Activated CD8-positive, alpha-beta memory T cell treated with anti-CD3 and anti-CD28 coated beads, Interleukin-2, amount 50 U/mL, for 48 hours (primary cell): ENCODE results near the gene RBM19.

Experiments
- DNase-seq: peaks from one replicate; pipeline ENCODE4 v3.0.0-alpha.2; 2020

RBM19 gene

DNA sequence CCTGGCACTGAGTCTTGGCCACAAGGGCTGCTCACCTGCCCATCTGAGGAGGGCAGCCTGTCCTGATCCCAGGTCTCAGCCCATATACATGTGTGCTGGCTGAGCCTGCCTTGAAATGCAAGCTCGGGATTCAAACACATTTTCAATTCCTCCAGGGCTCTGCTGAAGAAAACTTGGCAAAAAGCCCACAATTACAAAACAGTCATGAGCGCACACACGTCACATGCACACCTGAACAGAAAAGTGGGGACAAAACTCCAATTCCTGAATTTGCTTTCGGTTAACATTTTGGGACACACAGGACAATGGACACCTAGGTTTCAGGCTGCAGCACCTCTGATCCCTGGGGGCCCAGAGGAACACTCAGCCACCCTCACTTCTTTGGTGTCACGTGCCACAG is 113.9 kb downstream of the RBM19 start:
- no peak for DNase-seq

DNA sequence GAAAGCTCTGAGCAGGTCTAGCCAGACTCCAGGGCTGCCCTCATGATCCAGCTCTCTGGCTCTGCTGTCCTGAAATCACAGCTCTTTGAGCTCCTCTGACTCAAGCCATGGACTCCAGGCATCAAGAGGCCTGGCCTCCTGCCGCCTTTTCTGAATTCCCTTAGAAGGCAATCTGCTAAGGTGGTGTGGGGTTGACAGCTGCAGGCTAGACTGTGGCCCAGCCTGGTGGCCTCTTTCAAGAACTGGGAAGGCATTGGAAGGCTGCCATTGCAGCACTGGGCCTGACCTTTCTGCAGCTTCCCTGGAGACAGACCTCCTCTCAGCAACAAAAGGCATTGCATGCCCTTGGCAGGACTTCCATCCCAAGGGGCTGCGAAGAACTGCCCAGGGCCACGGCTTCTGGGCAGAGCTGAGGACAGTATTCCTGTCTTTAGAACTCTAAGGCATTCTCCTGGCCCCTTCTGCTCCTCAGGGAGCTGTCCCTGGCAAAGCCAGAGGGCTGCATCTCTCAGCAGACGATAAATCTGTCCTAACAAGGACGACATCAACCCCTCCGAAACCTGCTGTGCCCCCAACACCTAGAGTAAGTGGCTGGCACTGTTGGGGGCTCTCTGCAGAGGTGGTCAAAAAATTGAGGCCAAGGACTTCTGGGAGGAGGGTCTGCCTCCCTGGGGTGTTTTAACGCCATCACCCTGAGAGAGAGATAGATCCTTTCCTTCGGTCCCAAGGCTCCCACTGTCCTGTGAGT is 115.6 kb downstream of the RBM19 start:
- no peak for DNase-seq

DNA sequence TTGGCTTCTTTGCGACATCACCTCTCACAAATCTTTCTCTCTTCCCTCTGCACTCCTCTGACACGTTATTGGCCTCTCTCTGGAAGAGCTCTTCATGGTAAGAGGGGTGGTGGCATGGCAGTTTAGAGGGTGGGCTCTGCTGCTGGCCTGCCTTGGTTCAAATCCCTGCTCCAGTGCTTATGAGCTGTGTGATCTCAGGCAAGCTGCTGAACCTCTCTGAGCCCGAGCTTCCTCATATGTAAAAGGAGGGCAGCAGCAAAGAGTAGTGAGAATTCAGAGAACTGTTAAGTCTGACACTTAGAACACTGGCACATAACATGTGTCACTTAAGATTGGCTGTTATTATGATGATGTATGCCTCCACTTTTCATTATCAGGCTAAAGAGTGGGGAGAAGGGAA is 118.3 kb downstream of the RBM19 start:
- no peak for DNase-seq

DNA sequence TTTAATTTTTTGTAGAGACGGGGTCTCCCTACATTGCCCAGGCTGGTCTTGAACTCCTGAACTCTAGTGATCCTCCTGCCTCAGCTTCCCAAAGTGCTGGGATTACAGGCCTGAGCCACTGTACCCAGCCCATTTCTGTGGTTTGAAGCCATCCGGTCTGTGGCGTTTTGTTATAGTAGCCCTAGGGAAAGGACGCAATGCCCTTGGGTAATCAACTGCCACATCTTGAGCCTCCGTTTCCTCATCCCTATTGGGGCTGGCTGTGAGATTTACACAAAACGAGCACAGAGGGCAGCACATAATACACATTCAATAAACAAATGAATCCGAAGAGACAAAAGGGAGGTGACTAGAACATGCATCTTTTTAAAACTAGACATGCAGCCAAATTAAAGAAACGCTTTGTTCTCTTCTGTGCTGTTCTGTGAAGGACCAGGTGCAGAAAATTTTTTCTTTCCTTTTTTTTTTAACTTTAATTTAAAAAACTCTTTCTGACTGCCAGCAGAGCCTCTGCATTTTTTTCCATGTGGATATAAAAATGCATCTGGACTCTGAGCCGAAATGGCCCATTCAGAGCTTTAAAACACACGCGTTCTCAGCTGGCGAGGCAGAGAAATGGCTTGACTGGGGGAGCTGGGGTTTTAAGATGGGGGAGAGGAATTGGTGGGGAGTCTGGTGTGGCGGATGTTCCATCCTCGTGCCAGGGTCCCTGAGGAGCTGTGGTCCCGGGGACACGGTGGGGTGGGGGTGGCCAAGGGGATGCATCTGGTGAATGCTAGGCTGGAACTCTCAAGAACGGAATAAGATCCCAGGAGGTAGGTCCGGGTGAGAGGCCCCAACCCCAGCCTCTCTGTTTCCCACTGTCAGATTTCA is 119.0 kb downstream of the RBM19 start:
- DNase-seq = no peak

DNA sequence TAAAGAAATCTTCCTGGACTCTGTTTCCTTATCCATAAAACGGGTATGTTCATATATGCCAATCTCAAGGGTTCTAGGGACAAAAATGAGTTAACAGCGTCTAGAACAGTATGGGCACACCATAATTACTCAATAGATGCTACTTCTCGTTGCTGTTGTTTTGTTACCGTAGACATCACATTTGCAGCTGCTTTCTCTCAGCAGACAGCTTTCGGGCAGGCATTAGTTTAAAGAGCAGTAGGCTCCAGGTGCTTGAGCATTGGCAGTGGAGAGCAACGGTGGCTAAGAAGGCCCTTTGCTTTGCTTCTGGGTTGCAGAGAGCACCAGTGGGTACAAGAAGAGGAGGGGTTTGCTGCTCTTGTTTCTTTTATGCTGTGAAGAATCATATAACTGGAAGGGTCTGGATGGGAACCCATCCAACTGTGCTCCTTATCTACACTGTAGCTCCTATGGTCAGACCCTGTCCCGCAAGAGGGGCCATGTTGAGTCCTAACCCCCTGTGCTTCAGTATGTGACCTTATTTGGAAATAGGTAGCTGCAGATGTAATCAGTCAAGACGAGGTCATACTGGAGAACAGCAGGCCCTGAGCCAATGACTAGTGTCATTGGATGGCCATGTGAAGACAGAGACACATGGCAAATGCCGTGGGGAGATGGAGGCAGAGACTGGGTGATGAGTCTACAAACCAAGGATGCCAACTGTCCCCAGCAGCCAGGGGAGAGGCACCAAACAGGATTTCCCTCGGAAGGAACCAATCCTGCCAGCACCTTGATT is 120.0 kb downstream of the RBM19 start:
- DNase-seq = no peak

DNA sequence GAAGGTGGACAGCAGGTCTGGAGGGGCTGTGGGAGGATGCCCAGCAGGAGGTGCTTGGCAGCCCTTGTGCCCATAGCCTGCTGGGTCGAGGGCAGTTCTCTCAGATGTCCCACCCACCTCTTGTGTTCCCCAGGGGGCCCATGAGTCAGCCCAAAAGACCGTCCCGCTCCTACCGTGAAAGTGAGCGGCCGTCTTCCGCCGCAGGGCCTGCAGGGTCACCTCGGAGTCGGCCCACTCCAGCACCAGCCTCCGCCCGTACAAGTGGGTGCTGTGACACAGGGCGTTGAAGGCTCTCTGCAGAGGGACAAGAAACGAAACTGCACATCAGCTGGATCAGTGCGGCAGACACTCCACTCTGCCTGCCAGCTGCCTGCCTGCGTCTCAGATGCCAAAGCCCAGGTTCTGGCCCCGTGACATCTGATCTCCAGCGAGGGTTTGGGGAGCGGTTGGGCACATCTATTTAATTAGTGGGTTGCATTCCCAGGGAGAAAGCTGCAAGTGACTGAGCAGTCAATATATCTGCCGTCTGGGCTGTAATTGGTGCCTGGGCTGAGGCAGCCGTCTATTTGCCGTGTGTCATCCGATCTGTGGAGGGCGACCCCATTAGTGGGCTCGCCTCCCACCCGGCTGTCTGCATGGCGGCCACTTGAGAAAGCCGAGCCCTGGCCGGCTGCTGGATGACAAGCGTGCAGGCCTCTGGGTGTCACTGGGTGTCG is 121.5 kb downstream of the RBM19 start:
- DNase-seq = no peak

DNA sequence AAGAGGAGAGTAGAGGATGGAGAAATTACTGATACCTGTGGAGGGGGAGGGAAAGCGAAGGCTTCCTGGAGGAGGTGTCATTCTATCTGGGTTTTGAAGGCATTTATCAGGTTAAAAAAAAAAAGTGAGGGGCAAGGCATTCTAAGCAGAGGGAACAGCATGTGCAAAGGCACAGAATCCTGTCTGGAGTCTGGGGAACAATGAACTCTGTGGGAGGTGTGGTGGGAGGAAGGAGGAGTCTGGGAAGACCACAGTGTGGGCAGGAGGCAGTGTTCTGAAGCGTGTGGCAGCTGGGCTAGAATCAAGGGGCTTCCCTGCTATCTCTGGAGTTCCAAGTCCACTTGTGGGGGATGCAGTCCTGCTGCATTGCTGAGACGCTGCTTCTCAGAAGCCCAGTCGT is 123.4 kb downstream of the RBM19 start:
- no peak for DNase-seq

DNA sequence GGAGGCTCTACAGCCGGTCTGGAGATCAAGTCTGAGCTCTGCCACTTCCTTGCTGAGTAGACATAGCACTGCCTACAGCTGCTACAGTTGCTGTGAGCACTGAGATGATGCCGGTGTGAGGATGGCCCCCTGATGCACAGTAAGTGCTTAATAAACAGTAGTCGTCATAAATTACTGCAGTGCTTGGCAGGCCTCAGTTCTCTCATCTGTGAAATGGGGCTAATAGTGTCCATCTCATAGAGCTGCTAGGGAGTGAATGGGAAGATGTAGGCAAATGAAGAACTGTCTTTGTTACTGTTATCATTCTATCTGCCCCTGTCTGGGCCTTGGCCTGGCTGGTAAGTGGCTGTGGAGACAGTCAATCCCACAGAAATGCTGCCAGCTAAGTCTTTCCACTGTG is 124.3 kb downstream of the RBM19 start:
- DNase-seq = no peak

DNA sequence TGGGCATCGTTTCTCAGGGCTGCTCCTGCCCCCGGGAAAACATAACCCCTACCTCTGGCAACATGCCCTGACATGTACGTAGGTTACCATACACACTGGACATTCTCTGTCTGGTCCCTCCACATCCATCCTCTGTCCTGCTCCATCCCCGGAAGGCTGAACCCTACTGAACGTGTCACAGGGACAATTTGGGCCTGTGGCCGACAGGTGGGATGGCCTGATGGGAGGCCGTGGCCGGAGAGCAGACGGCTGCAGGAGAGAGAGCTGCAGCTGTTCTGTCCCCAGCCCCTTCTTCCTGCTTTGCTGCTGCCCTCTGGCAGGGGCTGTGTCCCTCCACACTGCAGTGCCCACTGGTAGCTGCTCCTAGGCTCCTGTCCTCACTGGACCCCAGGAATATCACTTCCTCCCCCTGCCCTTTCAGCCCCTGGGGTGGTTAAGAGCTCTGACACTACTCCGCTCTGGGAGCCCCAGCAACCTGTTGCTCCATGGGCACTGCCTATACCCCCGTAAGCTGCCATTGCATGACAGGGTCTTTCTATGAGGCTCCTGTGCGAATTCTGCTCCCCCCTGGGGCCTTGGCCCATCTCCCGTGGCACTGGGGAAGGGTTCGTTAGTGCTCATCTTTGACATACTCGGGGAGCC is 125.6 kb downstream of the RBM19 start:
- DNase-seq = no peak

DNA sequence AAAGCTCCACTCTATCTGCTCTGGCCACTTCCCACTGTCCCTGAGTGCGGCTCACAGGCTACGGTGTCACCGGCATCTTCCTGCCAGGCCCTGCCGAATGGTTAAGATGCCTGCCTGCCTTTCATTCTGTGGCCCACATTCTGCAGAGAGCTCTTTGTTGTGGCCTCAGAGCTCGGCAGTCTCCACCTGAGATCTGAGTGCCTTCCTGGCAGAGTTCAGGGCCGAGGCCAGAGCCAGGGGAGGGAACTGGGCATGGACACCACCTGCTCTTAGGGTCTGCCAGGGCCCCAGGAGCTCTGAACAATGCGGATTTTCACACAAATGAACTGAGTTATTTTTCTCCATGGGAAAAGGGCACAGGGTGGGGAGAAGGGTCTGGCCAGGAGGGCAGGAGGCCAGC is 127.2 kb downstream of the RBM19 start:
- DNase-seq = no peak

DNA sequence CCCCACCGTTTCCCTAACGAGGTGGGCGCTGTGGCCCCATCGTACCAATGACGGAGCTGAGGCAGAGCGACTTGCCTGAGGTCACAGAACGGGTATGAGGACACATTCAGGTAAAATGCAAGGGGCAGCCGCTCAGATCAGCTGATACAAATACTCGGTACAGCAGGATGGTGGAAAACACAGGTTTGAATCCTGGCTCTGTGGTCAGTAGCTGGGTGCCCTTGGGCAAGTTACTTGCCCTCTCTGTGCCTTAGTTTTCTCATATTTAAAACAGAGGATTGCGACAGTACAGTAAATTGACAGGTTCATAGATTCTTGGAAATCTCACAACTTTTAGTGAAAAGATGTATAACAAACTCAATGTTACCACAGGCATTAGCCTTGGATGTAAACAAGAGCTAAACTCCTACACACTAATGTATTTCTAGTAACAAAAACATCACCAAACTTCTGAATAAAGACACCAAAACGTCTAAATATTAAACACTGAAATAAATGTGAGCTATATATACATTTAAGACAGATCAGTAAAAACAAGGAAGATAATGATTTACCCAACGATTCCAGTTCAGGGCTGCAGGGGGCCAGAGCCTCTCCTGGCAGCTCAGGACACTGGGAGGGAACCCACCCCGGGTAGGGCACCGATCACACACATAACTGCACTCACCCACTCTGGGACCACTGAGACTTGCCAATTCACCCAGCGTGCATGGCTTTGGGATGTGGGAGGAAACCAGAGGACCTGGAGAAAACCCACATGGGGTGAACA is 128.4 kb downstream of the RBM19 start:
- DNase-seq = no peak

DNA sequence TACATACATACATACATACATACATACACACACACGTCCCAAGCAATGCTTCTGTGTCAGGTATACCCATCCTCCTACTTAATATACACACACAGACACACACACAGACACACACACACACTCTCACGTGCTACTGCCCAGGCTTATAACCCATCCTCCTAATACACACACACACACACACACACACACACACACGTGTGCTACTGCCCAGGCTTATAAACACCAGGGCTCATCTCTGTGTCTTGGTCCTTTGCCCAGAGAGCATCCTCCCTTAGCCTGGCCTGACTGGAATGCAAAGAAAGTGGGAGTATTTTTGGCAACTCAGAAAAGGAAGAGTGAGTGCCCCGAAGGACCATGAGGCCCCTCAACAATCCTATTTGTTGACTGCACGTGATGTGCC is 129.0 kb downstream of the RBM19 start:
- no peak for DNase-seq

DNA sequence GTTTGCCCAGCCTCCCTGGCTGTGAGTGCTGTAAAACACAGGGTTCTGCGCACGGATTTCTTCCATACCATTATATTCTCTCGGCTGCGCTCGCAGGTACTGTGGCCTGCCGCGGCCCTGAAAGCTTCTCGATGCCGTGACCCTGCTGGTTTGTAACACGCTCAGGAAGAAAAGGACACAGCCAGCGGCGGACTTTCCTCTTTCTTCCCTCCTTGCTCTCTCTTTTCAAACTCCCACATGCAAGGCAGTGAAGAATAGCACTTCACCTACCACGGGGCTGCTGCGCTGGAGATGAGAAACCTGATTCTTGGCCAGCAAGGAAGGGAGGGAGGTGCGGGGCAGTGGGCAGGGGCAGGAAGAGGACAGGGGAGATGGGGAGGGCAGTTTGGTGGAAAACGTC is 130.2 kb downstream of the RBM19 start:
- no peak for DNase-seq

DNA sequence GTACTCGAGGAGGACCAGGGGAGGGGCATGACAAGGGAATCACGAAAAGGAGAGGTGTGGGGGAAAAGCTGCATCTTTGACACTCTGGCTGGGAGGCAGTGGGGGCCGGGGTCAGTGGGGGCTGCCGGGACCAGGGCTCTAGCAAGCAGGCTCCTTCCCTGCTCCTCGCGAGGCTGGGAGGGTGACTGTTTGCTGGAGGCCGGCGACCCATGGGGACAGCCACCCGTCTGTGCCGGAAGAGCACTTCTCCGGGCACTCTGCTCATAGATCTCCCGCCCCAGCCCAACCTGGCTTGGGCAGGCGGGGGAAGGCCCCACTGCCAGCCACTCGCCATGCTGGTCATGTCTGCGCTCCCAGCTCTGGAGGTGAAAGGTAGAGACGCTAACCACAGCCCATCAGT is 130.7 kb downstream of the RBM19 start:
- no peak for DNase-seq

DNA sequence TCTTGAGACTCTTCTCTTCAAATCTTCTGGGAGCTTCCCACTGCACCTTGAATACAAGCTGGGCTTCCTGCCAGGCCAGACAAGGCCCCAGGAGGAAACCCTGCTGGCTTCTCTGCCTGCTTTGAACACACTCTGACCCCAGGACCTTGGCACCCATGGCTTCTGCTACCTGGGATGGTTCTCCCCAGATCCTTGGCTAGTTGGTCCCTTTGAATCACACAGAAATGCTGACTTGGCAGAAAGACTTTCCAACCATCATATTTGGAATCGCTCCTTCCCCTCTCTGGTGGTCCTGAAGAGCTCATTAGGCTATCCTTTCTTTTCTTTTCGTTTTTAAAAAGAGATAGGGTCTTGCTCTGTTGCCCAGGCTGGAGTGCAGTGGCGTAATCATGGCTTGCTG is 132.7 kb downstream of the RBM19 start:
- DNase-seq = no peak

DNA sequence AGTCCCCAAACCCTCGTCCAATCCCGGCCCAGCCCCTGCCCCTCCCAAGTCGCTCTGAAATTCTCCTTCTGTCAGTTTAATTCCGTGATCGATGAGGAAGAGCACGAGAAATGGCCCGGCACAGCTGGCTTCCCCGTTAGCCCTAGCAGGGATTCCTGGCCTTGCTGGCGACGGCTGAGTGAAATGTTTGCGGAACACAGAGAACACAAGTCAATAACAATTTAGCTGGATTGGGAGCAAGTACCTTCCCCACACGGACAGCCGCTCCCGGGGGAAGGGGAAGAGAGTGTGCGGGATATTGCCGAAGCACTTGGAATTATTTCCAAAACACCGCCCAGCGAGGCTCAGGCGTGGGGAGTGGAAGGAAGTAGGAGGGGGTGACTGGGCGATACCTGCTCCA is 134.6 kb downstream of the RBM19 start:
- no peak for DNase-seq

DNA sequence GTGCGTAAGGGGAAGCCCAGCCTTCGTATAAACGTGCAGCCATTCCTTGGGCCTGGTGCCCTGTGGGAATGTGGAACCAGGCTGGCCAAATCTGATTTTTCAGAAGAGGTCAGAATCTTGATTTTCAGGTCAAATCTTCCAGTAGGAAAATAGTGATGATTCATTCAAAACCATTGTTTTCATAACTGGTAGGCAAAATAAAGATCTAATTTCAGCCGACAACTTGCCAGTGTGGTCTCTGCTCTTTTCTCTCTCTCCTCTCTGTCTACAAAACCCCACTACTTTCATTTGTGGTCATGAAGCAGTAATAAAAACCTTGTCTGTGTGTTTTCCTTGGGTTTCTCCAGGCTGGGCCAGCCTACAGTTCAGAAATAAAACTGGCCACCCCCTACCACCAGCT is 135.1 kb downstream of the RBM19 start:
- DNase-seq = no peak

DNA sequence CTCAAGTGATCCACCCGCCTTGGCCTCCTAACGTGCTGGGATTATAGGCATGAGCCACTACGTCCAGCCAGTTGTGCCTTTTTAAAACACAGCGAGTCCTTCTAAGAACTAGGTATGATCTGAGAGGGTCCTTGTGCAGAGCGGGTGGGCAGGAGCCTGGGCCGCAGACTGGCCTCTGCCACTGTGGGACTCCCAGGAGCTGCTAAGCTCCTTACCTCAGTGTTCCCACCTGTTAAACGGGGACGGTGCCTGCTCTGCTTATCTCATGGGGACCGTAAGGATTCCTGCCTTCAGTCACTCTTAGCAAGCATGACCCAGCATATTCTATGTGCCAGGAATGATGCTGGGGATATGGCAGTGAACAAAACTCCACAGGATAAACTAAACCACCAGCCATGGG is 136.9 kb downstream of the RBM19 start:
- DNase-seq = no peak

DNA sequence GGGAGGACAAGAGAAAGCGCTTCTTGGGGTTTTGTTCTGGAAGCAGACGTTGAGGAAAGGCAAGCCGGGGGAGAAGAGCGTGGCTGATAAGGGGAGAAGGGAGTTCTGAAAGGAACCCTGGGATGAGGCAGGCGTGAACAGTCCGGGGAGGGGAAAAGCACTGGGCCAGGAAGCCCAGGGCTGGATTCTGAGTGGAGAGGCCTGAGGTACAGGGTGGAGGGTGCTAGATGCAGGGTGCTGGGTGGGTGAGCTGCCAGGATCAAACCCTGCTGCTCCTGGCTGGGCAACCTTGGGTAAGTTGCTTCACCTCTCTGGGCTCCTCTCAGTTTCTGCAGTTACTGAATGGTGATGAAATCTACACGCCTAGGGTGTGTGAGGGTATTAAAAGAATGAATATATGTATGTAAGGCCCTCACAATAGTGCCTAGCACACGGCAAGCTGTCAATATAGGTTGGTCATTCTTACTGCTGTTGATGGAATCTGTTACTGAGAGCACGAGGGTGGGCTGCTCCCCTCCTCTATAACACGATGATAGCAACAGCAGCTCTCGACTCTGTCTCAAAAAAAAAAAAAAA is 138.5 kb downstream of the RBM19 start:
- DNase-seq = no peak

DNA sequence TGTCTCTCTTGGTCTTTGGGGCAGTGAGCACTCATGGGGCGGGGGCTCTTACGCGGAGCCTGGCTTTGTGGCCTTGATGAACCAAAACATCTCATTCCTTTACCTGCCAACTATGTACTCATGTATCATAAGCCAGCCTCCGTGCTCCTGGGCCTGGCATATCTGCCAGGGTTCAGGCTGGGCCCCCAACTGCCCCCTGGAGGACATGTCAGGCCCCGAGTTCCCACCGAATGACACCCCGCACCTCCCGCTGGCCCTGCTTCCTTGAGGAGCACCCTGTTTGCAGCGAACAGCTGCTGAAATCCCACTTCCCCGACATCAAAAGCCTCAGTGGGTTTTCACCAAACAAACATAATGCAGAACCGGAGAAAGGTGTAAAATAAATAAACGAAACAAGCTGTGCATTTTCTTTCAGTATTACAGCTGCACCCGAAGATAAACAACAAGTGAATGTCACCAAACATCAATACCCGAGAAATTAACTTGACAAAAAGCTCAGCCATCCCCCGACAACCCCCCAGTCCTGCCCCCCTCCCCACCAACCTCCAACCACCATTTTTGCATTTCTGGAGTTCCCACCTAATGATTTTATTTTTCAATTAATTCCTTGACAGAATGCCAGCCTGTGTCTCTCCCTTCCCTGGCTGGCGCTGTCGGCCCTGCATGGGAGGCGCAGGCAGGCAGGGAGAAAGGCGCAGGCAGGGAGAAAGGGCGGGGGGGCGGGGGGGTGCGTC is 139.2 kb downstream of the RBM19 start:
- DNase-seq = no peak

DNA sequence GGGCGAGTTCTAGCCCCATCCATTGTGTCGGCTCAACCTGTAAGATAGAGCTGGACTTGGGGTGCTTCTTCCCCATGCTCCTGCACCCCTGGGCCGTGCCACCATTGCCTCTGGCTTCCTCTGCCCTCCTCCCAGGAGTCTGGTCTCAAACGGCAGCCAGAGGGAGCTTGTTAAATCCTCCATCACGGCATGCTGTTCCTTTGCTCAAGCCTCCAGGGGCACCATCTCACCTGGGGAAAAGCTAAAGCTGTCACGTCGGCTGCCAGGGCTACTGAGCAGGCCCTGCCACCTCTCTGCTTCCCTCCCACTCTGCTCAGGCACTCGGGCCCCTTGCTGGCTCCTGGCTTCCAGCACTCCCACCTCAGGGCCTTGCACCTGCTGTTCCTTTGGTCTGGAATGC is 140.4 kb downstream of the RBM19 start:
- no peak for DNase-seq
